ENCODE data around the gene XPA.

The XPA gene

DNA sequence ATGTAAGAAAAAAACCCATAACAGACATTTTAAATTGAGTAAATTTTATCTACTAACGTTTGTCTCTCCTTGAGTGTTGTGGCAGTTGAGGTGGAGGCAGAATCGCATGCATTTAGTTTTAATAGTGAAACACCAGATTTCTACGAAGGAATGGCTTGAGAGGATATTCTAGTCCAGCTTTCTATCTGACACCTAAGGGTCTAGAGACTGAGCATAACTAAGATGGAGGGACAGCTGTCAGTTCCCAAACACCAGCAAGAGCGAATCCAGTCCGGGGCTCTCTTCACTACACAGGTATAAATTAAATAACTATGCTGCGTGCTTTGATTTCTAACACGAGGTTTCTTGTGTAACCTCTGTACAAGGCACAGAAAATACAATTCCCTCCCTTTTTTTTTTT is 62.1 kb downstream of the XPA start:
- no peak for DNase-seq (ENCODE audit: low read depth)
- no peak for TF ChIP-seq CTCF (conservative IDR thresholded peaks at IDR 0.05; ENCODE audit: low read depth, low read length)
- peak overlapping the region; percentile 99 for H3K4me3 ChIP-seq (ENCODE audit: low read depth, low read length)

DNA sequence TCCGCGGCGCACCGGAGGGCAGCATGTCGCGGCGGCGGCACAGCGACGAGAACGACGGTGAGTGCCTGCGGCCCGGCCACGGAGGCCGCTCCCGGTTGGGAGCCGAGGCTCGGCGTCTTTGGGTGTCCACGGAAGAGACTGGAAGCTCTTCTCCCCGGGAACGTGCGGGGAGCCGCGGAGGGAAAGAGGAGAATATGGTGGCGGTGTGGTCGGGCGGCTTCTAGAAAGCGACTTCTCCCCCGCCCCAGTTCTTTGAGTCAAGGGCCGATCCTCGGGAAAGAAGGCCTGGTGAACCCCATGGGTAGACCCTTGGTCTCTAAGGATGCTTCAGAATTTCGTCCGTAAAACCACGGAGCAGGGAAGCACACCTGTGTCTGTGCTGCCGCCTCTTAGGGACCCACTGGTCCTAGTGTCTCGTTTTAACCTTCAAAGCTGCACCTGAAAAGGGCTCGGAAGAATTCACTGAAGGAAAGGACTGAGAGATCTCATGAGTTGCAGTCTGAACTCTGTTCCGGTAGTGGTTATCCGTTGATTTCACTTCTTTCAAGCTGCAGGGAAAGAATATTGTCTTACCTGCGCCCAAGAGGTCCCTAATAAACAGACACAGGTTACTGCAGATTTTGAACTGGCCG is 63.2 kb downstream of the XPA start:
- no peak for TF ChIP-seq CTCF (conservative IDR thresholded peaks at IDR 0.05; ENCODE audit: low read depth, low read length)
- DNase-seq (ENCODE audit: low read depth): peak; percentile 28
- H3K4me3 ChIP-seq (ENCODE audit: low read depth, low read length): peak overlapping the region; percentile 99

GRCh38 chr9:97632985-97633858 is 63.9 kb downstream of the XPA start, which contains the start of the genes NCBP1 and TSTD2:
TSS of gene NCBP1 (plus strand) at chr9:97633821. CDS start at chr9:97633882, 61 bp downstream.
TSS of gene TSTD2 (minus strand) at chr9:97633368. CDS start at chr9:97627562, 5,806 bp downstream.
- no peak for TF ChIP-seq CTCF (conservative IDR thresholded peaks at IDR 0.05; ENCODE audit: low read depth, low read length)
- peak; percentile 99 for DNase-seq (ENCODE audit: low read depth)

DNA sequence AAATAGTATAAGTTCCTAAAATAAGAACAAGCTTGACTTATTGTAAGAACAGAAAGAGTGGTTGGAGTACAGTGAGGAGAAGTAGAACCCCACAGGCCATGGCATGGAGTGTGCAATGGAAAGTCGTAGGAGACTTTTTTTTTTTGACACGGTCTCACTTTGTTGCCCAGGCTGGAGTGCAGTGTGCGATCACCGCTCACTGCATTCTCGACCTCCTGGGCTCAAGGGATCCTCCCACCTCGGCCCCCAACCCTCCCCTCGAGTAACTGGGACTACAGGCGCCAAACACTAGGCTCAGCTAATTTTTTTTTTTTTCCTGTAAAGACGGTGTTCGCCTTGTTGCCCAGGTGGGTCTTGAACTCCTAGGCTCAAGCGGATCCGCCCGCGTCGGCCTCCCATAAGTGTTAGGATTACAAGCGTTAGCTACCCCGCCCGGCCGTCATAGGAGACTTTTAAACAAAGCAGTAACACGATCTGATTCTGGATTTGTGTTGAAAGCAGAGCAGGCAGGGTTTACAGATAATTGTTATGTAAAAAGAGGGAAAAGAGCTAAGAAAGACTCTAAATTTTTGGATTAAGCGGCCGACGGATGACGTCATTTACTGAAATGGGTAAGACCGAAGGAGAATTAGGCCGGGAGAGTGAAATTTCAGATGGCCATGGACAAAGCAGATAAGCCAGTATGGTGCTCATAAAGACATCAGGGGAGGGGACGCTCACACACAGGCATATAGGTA is 64.7 kb downstream of the XPA start:
- DNase-seq (ENCODE audit: low read depth): peak; percentile 85
- H3K4me3 ChIP-seq (ENCODE audit: low read depth, low read length): peak overlapping the region; percentile 99
- no peak for TF ChIP-seq CTCF (conservative IDR thresholded peaks at IDR 0.05; ENCODE audit: low read depth, low read length)

More at GRCh38 chr9:97632985-97633858, 63.9 kb downstream of the XPA start, which contains the start of the genes NCBP1 and TSTD2:
- peak within 1 kb of the TSS; percentile 99 for H3K4me3 ChIP-seq (ENCODE audit: low read depth, low read length)

- no peak for DNase-seq (ENCODE audit: low read depth)
- no peak for TF ChIP-seq CTCF (conservative IDR thresholded peaks at IDR 0.05; ENCODE audit: low read depth, low read length)
- no peak overlapping the region for H3K4me3 ChIP-seq (ENCODE audit: low read depth, low read length)
These were observed 66.5 kb downstream of the XPA start for GRCh38 chr9:97630591-97630990.

DNA sequence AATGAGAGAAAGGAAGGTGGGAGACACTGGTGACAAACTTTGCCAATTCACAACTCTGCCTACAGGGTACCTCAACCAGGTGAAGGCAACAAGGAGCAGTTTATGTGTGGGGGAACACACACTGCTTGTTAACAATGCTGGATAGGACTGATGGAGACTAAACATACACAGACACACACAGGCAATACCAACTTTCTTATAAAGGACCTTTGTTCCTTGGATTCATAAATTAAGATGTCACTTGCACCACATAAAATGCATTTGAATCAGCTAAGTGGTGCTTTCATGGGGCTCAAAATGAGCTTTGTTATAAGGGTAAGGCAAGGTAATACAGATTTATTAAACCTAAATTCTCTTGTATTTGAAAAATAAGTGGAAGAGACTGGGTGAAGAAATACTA is 68.0 kb downstream of the XPA start:
- no peak for DNase-seq (ENCODE audit: low read depth)

More for the DNA sequence above, 68.0 kb downstream of the XPA start:
- no peak for TF ChIP-seq CTCF (conservative IDR thresholded peaks at IDR 0.05; ENCODE audit: low read depth, low read length)
- H3K4me3 ChIP-seq (ENCODE audit: low read depth, low read length): no peak overlapping the region

Data from choroid plexus epithelial cell (primary cell).